ENCODE data around the gene FGF14. TPM values are rescaled to one million over a fixed set of nuclear protein-coding genes. Genes with fewer than 3 reads are reported as not detected.

Gene FGF14
- total RNA-seq, 1 experiment from 2014 or later, result 1.0 TPM

GRCh38 chr13:101728021-101728420 is 673.8 kb downstream of the FGF14 start:
- DNase-seq (ENCODE audit: low spot score), result no peak

DNA sequence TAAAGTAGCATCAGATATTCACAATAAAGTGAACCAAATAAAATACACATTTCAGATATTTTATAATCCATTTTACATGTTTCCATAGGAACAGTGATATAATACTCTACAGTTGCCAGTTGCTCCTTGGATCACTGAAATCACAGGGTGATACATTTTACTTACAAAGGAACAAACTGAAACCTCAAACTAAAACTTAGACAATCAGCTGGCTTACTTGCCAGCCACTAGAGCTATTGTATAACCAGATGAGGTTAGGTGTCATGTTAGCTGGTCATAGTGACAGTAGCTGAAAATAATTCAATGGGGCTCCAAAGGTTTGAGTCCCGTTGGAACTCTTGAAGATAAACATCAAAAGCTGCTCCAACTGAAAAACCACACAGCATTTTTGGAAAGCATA is 674.7 kb downstream of the FGF14 start:
- DNase-seq (ENCODE audit: low spot score), result no peak

DNA sequence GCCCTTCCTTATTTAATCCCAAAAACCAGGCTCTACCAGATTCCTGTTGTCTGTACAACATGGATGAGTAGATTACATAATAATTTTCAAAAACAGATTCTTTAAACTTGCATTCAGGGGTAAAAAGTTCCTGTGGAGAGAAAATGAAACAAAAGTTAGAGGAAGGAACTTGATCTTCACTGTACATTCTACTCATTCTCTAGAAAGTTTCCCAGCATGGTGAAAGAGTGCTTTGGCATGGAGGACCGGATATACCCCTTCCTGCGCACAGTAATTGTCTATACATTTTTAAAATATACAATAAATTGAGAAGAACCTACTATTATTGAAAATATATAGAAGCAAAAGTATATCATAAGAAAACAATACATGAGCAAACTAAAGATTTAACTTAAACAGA is 675.2 kb downstream of the FGF14 start:
- no peak for DNase-seq (ENCODE audit: low spot score)

- DNase-seq (ENCODE audit: low spot score), result no peak
Measured at GRCh38 chr13:101718496-101718895, 683.4 kb downstream of the FGF14 start.

GRCh38 chr13:101717353-101717752 is 684.5 kb downstream of the FGF14 start:
- DNase-seq (ENCODE audit: low spot score), result no peak

DNA sequence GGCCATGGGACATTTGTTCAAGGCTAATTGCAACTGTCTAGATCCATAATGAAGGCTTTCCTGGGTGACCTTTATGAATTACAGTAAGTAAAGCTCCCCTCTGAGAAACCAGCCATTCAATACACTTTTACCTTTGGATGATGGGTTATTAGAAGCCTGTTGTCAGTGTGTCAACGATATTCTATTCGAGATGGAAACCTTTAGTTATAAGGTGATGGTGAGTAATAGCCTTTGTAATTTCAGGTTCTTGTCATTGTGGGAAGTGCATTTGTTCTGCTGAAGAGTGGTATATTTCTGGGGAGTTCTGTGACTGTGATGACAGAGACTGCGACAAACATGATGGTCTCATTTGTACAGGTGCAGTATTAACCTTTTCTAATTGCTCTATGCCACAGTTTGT is 687.7 kb downstream of the FGF14 start:
- no peak for DNase-seq (ENCODE audit: low spot score)

GRCh38 chr13:101712026-101712348 is 689.9 kb downstream of the FGF14 start:
- DNase-seq (ENCODE audit: low spot score), result no peak

- no peak for DNase-seq (ENCODE audit: low spot score)
Measured at GRCh38 chr13:101711307-101712025, 690.4 kb downstream of the FGF14 start.

- no peak for DNase-seq (ENCODE audit: low spot score)
Measured at GRCh38 chr13:101709952-101710351, 691.9 kb downstream of the FGF14 start.

GRCh38 chr13:101708115-101708514 is 693.7 kb downstream of the FGF14 start:
- no peak for DNase-seq (ENCODE audit: low spot score)

DNA sequence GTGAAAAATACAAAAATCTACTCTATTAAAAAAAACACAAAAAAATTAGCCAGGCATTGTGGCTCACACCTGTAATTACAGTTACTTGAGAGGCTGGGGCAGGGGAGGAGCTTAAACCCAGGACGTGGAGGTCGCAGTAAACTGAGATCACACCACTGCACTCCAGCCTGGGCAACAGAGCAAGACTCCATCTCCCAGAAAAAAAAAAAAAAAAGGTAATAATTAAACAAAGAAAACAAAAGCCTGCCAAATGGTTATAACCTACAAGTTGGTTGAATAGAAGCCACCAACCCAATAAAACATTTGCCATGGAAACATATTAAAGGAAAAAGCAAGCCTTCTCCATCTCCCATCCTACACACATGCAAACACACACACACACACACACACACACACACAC is 694.2 kb downstream of the FGF14 start:
- no peak for DNase-seq (ENCODE audit: low spot score)

GRCh38 chr13:101706651-101707050 is 695.2 kb downstream of the FGF14 start:
- peak; percentile 83 for DNase-seq (ENCODE audit: low spot score)

- DNase-seq (ENCODE audit: low spot score), result no peak
Measured at GRCh38 chr13:101703838-101704237, 698.0 kb downstream of the FGF14 start.

- DNase-seq (ENCODE audit: low spot score), result no peak
Measured at GRCh38 chr13:101703081-101703480, 698.8 kb downstream of the FGF14 start.

GRCh38 chr13:101700598-101700997 is 701.2 kb downstream of the FGF14 start:
- no peak for DNase-seq (ENCODE audit: low spot score)

DNA sequence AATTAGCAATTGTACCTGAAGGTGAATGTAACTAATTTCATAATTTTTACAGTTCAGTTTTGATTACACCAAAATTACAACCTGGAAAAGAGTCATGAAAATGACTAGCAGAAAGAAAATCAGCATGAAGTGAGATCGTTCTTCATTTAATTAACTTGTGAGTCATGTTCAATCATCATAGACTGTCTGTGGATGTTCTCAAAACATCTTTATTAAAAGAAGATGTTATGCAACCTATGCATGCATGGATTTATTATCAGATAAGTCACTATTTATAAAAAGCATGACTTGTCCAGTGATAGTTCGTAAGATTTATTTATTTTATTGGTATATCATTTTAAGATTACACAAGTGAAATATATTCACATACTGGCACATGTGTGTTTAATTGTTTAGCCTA is 703.4 kb downstream of the FGF14 start:
- DNase-seq (ENCODE audit: low spot score), result no peak

DNA sequence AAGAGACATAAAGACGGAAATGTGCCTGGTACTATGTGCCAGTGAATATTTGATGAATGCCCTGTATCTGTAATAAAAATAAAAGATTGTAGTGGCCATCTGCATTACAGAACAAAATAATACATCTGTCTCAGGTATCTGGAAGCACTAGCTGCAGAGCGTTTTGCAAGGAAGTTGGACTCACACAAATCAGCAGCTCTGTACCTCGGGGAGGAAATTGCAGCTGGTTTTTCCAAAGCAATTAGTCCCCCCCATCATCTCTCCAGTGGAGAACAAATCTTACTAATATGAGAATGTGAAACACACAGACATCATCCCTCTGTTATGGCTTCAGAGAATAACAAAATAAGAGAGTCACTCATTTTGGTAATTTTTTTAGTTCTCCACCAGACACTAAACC is 704.1 kb downstream of the FGF14 start:
- no peak for DNase-seq (ENCODE audit: low spot score)

DNA sequence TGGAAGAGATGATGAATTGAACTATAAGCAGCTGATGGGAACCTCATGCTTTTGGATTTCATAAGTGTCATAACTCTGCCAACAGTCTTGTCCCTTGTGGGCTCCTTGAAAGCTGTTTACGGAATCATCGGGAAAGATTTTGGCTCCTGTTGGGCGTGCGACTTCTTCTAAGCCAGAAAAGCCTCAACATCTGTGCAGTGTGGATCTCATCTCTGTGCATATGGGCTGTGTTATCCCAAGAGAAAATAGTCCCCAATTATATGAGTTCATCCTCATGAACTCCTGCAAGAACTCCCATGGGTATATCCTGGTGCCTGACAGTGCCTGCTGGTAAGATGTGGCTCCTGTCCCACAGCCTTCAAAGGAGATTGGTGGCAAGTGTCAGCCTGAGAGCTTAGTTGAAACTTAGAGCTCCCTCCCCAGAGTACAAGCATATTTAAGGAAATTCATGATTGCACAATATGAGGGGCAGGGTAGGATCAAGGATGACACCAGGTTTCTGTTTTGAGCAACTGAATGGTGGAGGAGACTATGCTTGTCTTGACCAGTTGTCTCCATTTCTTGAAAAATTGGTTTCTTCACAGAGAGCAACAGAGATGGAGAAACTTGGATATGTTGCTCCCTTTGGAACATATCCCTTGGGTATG is 705.9 kb downstream of the FGF14 start:
- no peak for DNase-seq (ENCODE audit: low spot score)

- DNase-seq (ENCODE audit: low spot score), result no peak
Measured at GRCh38 chr13:101691341-101691860, 710.4 kb downstream of the FGF14 start.

GRCh38 chr13:101690871-101691270 is 711.0 kb downstream of the FGF14 start:
- no peak for DNase-seq (ENCODE audit: low spot score)

- no peak for DNase-seq (ENCODE audit: low spot score)
Measured at GRCh38 chr13:101686003-101686402, 715.8 kb downstream of the FGF14 start.

DNA sequence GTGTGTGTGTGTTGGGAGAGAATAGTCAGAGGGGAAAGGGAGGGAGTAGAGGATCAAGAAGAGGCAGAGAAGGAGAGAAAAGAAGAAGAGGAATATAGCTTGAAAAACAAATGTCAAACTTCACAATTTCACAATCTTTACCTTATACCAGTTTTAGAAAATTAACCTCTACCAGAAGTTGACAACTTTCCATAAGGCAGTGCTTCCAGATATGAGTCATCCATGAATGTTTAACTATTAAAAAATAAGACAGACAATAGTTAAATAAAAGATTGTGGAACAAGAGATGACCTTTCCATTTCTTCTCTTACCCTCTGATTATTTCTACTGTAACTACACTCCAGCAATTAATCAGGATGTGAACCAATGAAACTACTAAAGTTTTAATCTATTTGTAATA is 720.0 kb downstream of the FGF14 start:
- no peak for DNase-seq (ENCODE audit: low spot score)

DNA sequence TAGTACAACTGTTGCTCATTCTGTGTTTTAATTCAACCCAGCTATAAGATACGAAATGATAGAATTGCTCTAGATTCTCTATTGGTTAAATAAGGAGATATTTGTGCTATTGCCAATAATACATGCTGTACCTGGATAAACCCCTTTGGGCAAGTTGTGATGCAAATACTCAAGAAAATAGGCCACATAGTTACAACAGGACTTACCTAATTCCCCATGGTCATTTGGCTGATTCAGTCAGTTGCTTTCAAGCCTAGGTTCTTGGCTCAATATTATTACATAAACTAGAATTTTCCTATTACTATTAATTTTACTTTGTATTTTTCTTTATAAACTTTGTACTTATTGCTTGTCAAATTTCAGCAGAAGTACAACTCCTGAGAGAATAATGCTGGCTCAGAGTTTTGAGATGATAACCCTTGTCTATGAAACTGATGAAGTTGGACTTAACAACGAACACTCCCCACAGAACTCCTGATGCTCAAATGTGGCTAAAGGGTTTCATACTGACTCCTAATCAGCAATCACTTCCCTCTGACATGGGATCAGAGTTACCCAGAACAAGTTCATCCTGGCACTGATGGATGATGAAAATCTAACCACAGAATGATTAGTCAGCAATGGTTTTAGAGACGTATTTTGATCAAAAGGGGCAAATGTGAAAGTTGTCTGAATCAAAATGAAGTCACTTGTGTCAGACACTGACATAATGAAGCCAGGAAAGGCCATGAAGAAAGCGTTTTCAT is 728.3 kb downstream of the FGF14 start:
- DNase-seq (ENCODE audit: low spot score), result no peak
